H1 (cell line): ENCODE measurements around the gene SLC35E4. TPM values are rescaled to one million over a fixed set of nuclear protein-coding genes. Genes with fewer than 3 reads are reported as not detected.
"Not testable (repeated sequence)": the region's sequence is repeated elsewhere in the genome, so short reads cannot be mapped to it uniquely, and the experiment has no call there.

ENCODE experiments used
- CTCF ChIA-PET: fragments of 300-600 bp; sonication (Branson Sonifier 250); formaldehyde crosslinking; loops from one replicate; lab custom pipeline; 2021; ENCODE audit not compliant: partially characterized antibody; lab: Charles Lee
- POLR2A ChIA-PET: fragments of 300-600 bp; sonication (Branson Sonifier 250); formaldehyde crosslinking; loops from one replicate; lab custom pipeline; 2021; ENCODE audit warnings: inconsistent platforms; ENCODE audit not compliant: partially characterized antibody; lab: Charles Lee
- DNase-seq, 2 experiments: peaks; one replicate each; pipeline versions ENCODE4 v3.0.0 to v3.0.0-alpha.2; 2010 to 2022; ENCODE audit warnings: low spot score in 2 of 2, low read depth in 1 of 2, mixed read lengths in 1 of 2
- FAIRE-seq: peaks from 2 replicates; lab custom pipeline; 2011; peaks lifted over from hg19 to GRCh38; lab: Jason Lieb, UNC
- H2AFZ ChIP-seq: 2 replicates; pipeline ENCODE4 v1.8.1; 2012; ENCODE audit warnings: low read length, inconsistent platforms
- H2AK5ac ChIP-seq: 2 replicates; pipeline ENCODE4 v1.6.1; 2013; ENCODE audit warnings: low read depth, low read length
- H2BK120ac ChIP-seq: replicated peaks from 2 replicates; pipeline ENCODE3; 2013; ENCODE audit warnings: low read depth, low read length, inconsistent platforms
- H2BK12ac ChIP-seq: 2 replicates; pipeline ENCODE4 v1.6.1; 2013; ENCODE audit warnings: low read depth, low read length
- H2BK15ac ChIP-seq: 2 replicates; pipeline ENCODE4 v1.6.1; 2013; ENCODE audit warnings: low read length
- H2BK20ac ChIP-seq: 2 replicates; pipeline ENCODE4 v1.6.1; 2013; ENCODE audit warnings: low read length
- H2BK5ac ChIP-seq: 2 replicates; pipeline ENCODE4 v1.6.1; 2013; ENCODE audit warnings: low read depth, low read length
- H3K14ac ChIP-seq: 2 replicates; pipeline ENCODE4 v1.6.1; 2013; ENCODE audit warnings: inconsistent platforms; ENCODE audit not compliant: insufficient read length
- H3K18ac ChIP-seq: 2 replicates; pipeline ENCODE4 v1.6.1; 2013; ENCODE audit warnings: low read length; ENCODE audit errors: extremely low read depth
- H3K23ac ChIP-seq: 2 replicates; pipeline ENCODE4 v1.6.1; 2013; ENCODE audit warnings: inconsistent platforms; ENCODE audit not compliant: insufficient read length
- H3K23me2 ChIP-seq: 2 replicates; pipeline ENCODE4 v1.6.1; 2013; ENCODE audit warnings: low read depth, low read length
- H3K27ac ChIP-seq: 2 replicates; pipeline ENCODE4 v1.6.1; 2011; ENCODE audit warnings: low read depth, low read length, inconsistent platforms
- H3K27me3 ChIP-seq, 4 experiments: replicated peaks in 1 of 4; 1 replicate in 1 of 4; 2 replicates in 3 of 4; pipeline versions ENCODE4 v1.6.1 to v1.8.1; 2011 to 2013; ENCODE audit warnings: low read length in 3 of 4, mild to moderate bottlenecking in 3 of 4, inconsistent platforms in 2 of 4, mixed read lengths in 2 of 4, moderate library complexity in 1 of 4; ENCODE audit not compliant: control insufficient read depth in 3 of 4, insufficient read depth in 3 of 4; ENCODE audit errors: extremely low read depth in 1 of 4
- H3K36me3 ChIP-seq, 4 experiments: 2 replicates each; pipeline versions ENCODE4 v1.6.1 to v1.8.1; 2011 to 2013; ENCODE audit warnings: mild to moderate bottlenecking in 4 of 4, low read length in 3 of 4, moderate library complexity in 2 of 4, control low read depth in 1 of 4, inconsistent platforms in 1 of 4; ENCODE audit not compliant: insufficient read depth in 4 of 4, control insufficient read depth in 2 of 4
- H3K4ac ChIP-seq: replicated peaks from 2 replicates; pipeline ENCODE3; 2013; ENCODE audit warnings: low read length, low read depth, mixed read lengths, inconsistent platforms; ENCODE audit not compliant: insufficient read length
- H3K4me1 ChIP-seq, 4 experiments: replicated peaks in 1 of 4; 1 replicate in 1 of 4; 2 replicates in 3 of 4; pipeline versions ENCODE4 v1.6.1 to v1.8.1; 2011 to 2013; ENCODE audit warnings: low read length in 3 of 4, inconsistent platforms in 2 of 4, mixed read lengths in 1 of 4; ENCODE audit not compliant: insufficient read depth in 4 of 4, control insufficient read depth in 3 of 4
- H3K4me2 ChIP-seq, 2 experiments: 2 replicates each; pipeline versions ENCODE4 v1.6.1 to v1.8.1; 2011 to 2013; ENCODE audit warnings: low read depth in 2 of 2, low read length in 2 of 2, control low read depth in 1 of 2, inconsistent platforms in 1 of 2, mild to moderate bottlenecking in 1 of 2; ENCODE audit not compliant: insufficient read depth in 1 of 2
- H3K4me3 ChIP-seq, 4 experiments: fragments of 200-600, 300-600 bp in 1 of 4; sonication (generic), shearing (Covaris generic), sonication (Bioruptor Twin) in 1 of 4; 2 replicates each; pipeline versions ENCODE4 v1.5.1 to v1.8.1; 2011 to 2016; ENCODE audit warnings: low read length in 4 of 4, low read depth in 3 of 4, control low read depth in 2 of 4, inconsistent platforms in 2 of 4, mild to moderate bottlenecking in 2 of 4, mixed read lengths in 1 of 4, moderate library complexity in 1 of 4; ENCODE audit not compliant: insufficient read depth in 2 of 4; ENCODE audit errors: extremely low read depth in 1 of 4
- H3K56ac ChIP-seq: replicated peaks from 2 replicates; pipeline ENCODE3; 2013; ENCODE audit warnings: low read depth, mild to moderate bottlenecking, mixed read lengths, low read length, inconsistent platforms; ENCODE audit not compliant: insufficient read length
- H3K79me1 ChIP-seq: 2 replicates; pipeline ENCODE4 v1.6.1; 2013; ENCODE audit warnings: low read depth, low read length, control low read depth
- H3K79me2 ChIP-seq, 2 experiments: 2 replicates each; pipeline versions ENCODE4 v1.6.1 to v1.8.1; 2012 to 2013; ENCODE audit warnings: low read length in 2 of 2, mild to moderate bottlenecking in 2 of 2, inconsistent platforms in 1 of 2; ENCODE audit not compliant: insufficient read depth in 2 of 2, control insufficient read depth in 1 of 2
- H3K9ac ChIP-seq, 4 experiments: replicated peaks in 1 of 4; 1 replicate in 1 of 4; 2 replicates in 3 of 4; pipeline versions ENCODE4 v1.6.1 to v1.8.1; 2011 to 2013; ENCODE audit warnings: low read depth in 3 of 4, low read length in 3 of 4, control low read depth in 2 of 4, mild to moderate bottlenecking in 2 of 4, moderate library complexity in 2 of 4, inconsistent platforms in 1 of 4; ENCODE audit errors: extremely low read depth in 1 of 4
- H3K9me3 ChIP-seq, 2 experiments: 2 replicates each; pipeline versions ENCODE4 v1.6.1 to v1.8.1; 2012 to 2013; ENCODE audit warnings: mild to moderate bottlenecking in 2 of 2, moderate library complexity in 2 of 2, control low read depth in 1 of 2, inconsistent platforms in 1 of 2, low read depth in 1 of 2, low read length in 1 of 2, mixed read lengths in 1 of 2; ENCODE audit not compliant: insufficient read depth in 2 of 2
- H4K20me1 ChIP-seq, 2 experiments: replicated peaks in 1 of 2; 2 replicates each; pipeline versions ENCODE3 to v1.8.1; 2011 to 2013; ENCODE audit warnings: inconsistent platforms in 2 of 2, low read length in 2 of 2, mild to moderate bottlenecking in 1 of 2; ENCODE audit not compliant: insufficient read depth in 2 of 2, control insufficient read depth in 1 of 2
- H4K5ac ChIP-seq: 2 replicates; pipeline ENCODE4 v1.6.1; 2013; ENCODE audit warnings: low read length, low read depth, mixed read lengths, inconsistent platforms; ENCODE audit not compliant: insufficient read length
- H4K8ac ChIP-seq: 2 replicates; pipeline ENCODE4 v1.8.0; 2013; ENCODE audit warnings: mild to moderate bottlenecking, moderate library complexity, low read length, inconsistent platforms; ENCODE audit not compliant: insufficient read depth; ENCODE audit errors: extremely low read depth
- H4K91ac ChIP-seq: replicated peaks from 2 replicates; pipeline ENCODE3; 2013; ENCODE audit warnings: low read length, mixed read lengths, inconsistent platforms; ENCODE audit not compliant: insufficient read length
- WGBS, 2 experiments: shearing (Covaris generic) in 1 of 2; methylation state at CpG; one replicate each; pipeline versions ENCODE4 v1.1.6 to v1.1.7; 2013 to 2015; ENCODE audit warnings: low lambda C conversion rate in 2 of 2, mixed read lengths in 2 of 2, inconsistent platforms in 1 of 2, low coverage in 1 of 2, missing lambda C conversion rate in 1 of 2; ENCODE audit not compliant: insufficient replicate concordance in 2 of 2, insufficient coverage in 1 of 2, insufficient read length in 1 of 2; ENCODE audit errors: extremely low coverage in 1 of 2, missing lambda C conversion rate in 1 of 2; 5-methylcytosine and 5-hydroxymethylcytosine counted together
- polyA plus RNA-seq, 7 experiments: library from polyadenylated mRNA; depleted of rRNA in 3 of 7; stranded (reverse) in 5 of 7; unstranded in 2 of 7; fragments of >200 nt in 5 of 7; fragments of 200-250 nt in 2 of 7; gene quantifications; 1 replicate in 5 of 7; 2 replicates in 1 of 7; 4 replicates in 1 of 7; pipeline versions ENCODE4 v1.2.1 to v1.2.3, GENCODE V29; 2011 to 2013; ENCODE audit warnings: missing spikeins in 2 of 7, mixed read lengths in 2 of 7
- total RNA-seq: library from RNA; stranded (reverse); fragmentation: NEBNext Ultra II Directional; extraction: Animal tissue kit (Norgen Biotek cat#: 25700); gene quantifications from 2 replicates; pipeline ENCODE4 v1.2.1, GENCODE V29; 2021

The SLC35E4 gene
- total and polyA plus RNA-seq, 2 of the 8 experiments (the other 6 are each of a cell fraction or from before 2014, with no cell fraction given): 5.1 to 5.6 TPM

GRCh38 chr22:30679895-30680690, 44.5 kb downstream of the SLC35E4 start:
- H3K14ac ChIP-seq, H3K4me3 ChIP-seq, H3K18ac ChIP-seq, H2BK120ac ChIP-seq, H3K9me3 ChIP-seq, FAIRE-seq, H3K36me3 ChIP-seq, H2BK15ac ChIP-seq, H4K20me1 ChIP-seq, H3K23me2 ChIP-seq, POLR2A ChIA-PET, H3K79me2 ChIP-seq, H4K8ac ChIP-seq, H3K27me3 ChIP-seq, H2BK20ac ChIP-seq, H3K4ac ChIP-seq, H3K23ac ChIP-seq, H3K56ac ChIP-seq, H4K5ac ChIP-seq, H2AK5ac ChIP-seq, H4K91ac ChIP-seq, H3K4me2 ChIP-seq, H3K9ac ChIP-seq, H3K79me1 ChIP-seq, H2BK5ac ChIP-seq, DNase-seq, H3K27ac ChIP-seq, H3K4me1 ChIP-seq: not testable (repeated sequence)
- 85% methylated on average over 12 of the region's 12 CpGs; no CpG with 5 or more reads in 1 of the 2 experiments for WGBS, 2 experiments
- 0 out of 2 replicates have a peak overlapping the region, but pooled peaks have one; percentile 58 for H2AFZ ChIP-seq
- H2BK12ac ChIP-seq: 0 out of 2 replicates have a peak overlapping the region, but pooled peaks have one; percentile 27
- CTCF ChIA-PET: interaction anchor here (0.8 to 1.2 kb wide), 5 partner anchors 9 to 45 kb away, joined by 3 to 6 read pairs (median 3); partner anchors contain the start of genes DUSP18 and SLC35E4
